MCF 10A (cell line): ENCODE results near the gene DDX27. TPM values are rescaled to one million over a fixed set of nuclear protein-coding genes. Genes with fewer than 3 reads are reported as not detected.

Source experiments
- BruUV-seq: library from RNA; stranded (reverse); fragments of 400-500 nt; replicated peaks from 2 replicates; lab custom pipeline; 2021; lab: Mats Ljungman, UMichigan
- CTCF ChIA-PET: fragments of 300-600 bp; sonication (Branson Sonifier 250); formaldehyde crosslinking; extraction: SDS; loops from one replicate; lab custom pipeline; 2021; ENCODE audit warnings: antibody characterized with exemption, inconsistent platforms; lab: Yijun Ruan, JAX
- POLR2A ChIA-PET: fragments of 300-600, 350-650 bp; sonication (Branson Sonifier 250); formaldehyde crosslinking; extraction: SDS; loops from one replicate; lab custom pipeline; 2020; ENCODE audit warnings: antibody characterized with exemption, inconsistent platforms; lab: Yijun Ruan, JAX
- DNase-seq: peaks from one replicate; pipeline ENCODE4 v3.0.0-alpha.2; 2018; ENCODE audit not compliant: unreplicated experiment
- H3K27ac Mint-ChIP-seq: one replicate; pipeline ENCODE4 v1.8.0; 2022; ENCODE audit warnings: mild to moderate bottlenecking, low read depth, mixed read lengths; ENCODE audit not compliant: unreplicated experiment
- H3K27me3 Mint-ChIP-seq: one replicate; pipeline ENCODE4 v1.8.0; 2022; ENCODE audit warnings: mixed read lengths; ENCODE audit not compliant: insufficient read depth, unreplicated experiment
- H3K36me3 Mint-ChIP-seq: one replicate; pipeline ENCODE4 v1.8.0; 2022; ENCODE audit warnings: mild to moderate bottlenecking, moderate library complexity, mixed read lengths; ENCODE audit not compliant: insufficient read depth, unreplicated experiment
- H3K4me1 Mint-ChIP-seq: one replicate; pipeline ENCODE4 v1.8.0; 2022; ENCODE audit warnings: mixed read lengths; ENCODE audit not compliant: insufficient read depth, unreplicated experiment
- H3K4me3 Mint-ChIP-seq: one replicate; pipeline ENCODE4 v1.8.0; 2022; ENCODE audit warnings: mild to moderate bottlenecking, moderate library complexity, mixed read lengths; ENCODE audit not compliant: unreplicated experiment
- H3K9me3 Mint-ChIP-seq: one replicate; pipeline ENCODE4 v1.8.0; 2022; ENCODE audit warnings: mixed read lengths; ENCODE audit not compliant: unreplicated experiment
- CTCF ChIP-seq: fragments of 200-600 bp; IDR thresholded peaks from one replicate; pipeline ENCODE4 v1.8.0; 2022; ENCODE audit warnings: antibody characterized with exemption, mild to moderate bottlenecking; ENCODE audit not compliant: unreplicated experiment
- intact Hi-C: fragments of 100-400 bp; cut with micrococcal nuclease; formaldehyde crosslinking; loops from 2 replicates; pipeline ENCODE4 v1.14.1; 2022
- total RNA-seq: library from RNA; stranded (reverse); gene quantifications from 2 replicates; pipeline ENCODE4 v1.2.3, GENCODE V29; 2022

DDX27 gene
- total RNA-seq, 1 experiment from 2014 or later, result 56.4 TPM

- Mint-ChIP-seq H3K27ac (peak overlapping the region; percentile 96), H3K9me3 (no peaks in the 10 kb centered on the region), H3K4me3 (peak overlapping the region; percentile 94), H3K27me3 (no peaks in the 10 kb centered on the region), H3K36me3 (peaks cover 39% of the 10 kb centered on the region), H3K4me1 (peaks cover 6% of the 10 kb centered on the region)
- intact Hi-C loops, result loop anchor here (1.0 to 10.0 kb wide), 2 partner anchors 32 to 585 kb away; partner anchors contain the start of gene STAU1
- POLR2A ChIA-PET, result interaction anchor here (0.6 to 7.7 kb wide), 12 partner anchors 18 to 1903 kb away, joined by 3 to 150 read pairs (median 10); partner anchors contain the start of genes STAU1 and ZNFX1
- no TSS peak for BruUV-seq
- no peak for DNase-seq
- no peak for TF ChIP-seq CTCF
- CTCF ChIA-PET, result interaction anchor here (0.6 to 6.5 kb wide), 5 partner anchors 9 to 464 kb away, joined by 3 to 173 read pairs (median 3); no protein-coding TSS in a partner anchor
Measured at GRCh38 chr20:49219924-49220831, 962 bp downstream of the DDX27 start.

- CTCF ChIA-PET, result no interaction called here
- no peak for TF ChIP-seq CTCF
- H3K4me1 Mint-ChIP-seq, result no peaks in the 10 kb centered on the region
- H3K27ac Mint-ChIP-seq, result peak overlapping the region; percentile 33
- H3K27me3 Mint-ChIP-seq, result no peaks in the 10 kb centered on the region
- DNase-seq, result no peak
- no peak overlapping the region for H3K4me3 Mint-ChIP-seq
- POLR2A ChIA-PET, result no interaction called here
- intact Hi-C loops, result no loop called here
- H3K9me3 Mint-ChIP-seq, result no peaks in the 10 kb centered on the region
- H3K36me3 Mint-ChIP-seq, result peaks cover 96% of the 10 kb centered on the region
- BruUV-seq, result no TSS peak
Measured at GRCh38 chr20:49225896-49226295, 6.7 kb downstream of the DDX27 start.

- CTCF ChIA-PET, result interaction anchor here (1.0 kb wide), 2 partner anchors 12 to 17 kb away, joined by 3 to 4 read pairs; no protein-coding TSS in a partner anchor
Measured at GRCh38 chr20:49228676-49229075, 9.5 kb downstream of the DDX27 start.

More at GRCh38 chr20:49228676-49229075, 9.5 kb downstream of the DDX27 start:
- intact Hi-C loops, result no loop called here
- no peak overlapping the region for H3K27ac Mint-ChIP-seq
- TF ChIP-seq CTCF, result no peak
- H3K9me3 Mint-ChIP-seq, result no peaks in the 10 kb centered on the region
- DNase-seq, result no peak
- no peak overlapping the region for H3K4me3 Mint-ChIP-seq
- H3K4me1 Mint-ChIP-seq, result no peaks in the 10 kb centered on the region
- POLR2A ChIA-PET, result interaction anchor here (1.0 kb wide), 1 partner anchor 49 kb away, joined by 4 read pairs; no protein-coding TSS in a partner anchor
- peaks cover 97% of the 10 kb centered on the region for H3K36me3 Mint-ChIP-seq
- H3K27me3 Mint-ChIP-seq, result no peaks in the 10 kb centered on the region
- BruUV-seq, result no TSS peak
